ENCODE results near the gene SH3BGRL.

GRCh38 chrX:81231476-81231875, 29.6 kb downstream of the SH3BGRL start:
- TF ChIP-seq, protein P1, sequence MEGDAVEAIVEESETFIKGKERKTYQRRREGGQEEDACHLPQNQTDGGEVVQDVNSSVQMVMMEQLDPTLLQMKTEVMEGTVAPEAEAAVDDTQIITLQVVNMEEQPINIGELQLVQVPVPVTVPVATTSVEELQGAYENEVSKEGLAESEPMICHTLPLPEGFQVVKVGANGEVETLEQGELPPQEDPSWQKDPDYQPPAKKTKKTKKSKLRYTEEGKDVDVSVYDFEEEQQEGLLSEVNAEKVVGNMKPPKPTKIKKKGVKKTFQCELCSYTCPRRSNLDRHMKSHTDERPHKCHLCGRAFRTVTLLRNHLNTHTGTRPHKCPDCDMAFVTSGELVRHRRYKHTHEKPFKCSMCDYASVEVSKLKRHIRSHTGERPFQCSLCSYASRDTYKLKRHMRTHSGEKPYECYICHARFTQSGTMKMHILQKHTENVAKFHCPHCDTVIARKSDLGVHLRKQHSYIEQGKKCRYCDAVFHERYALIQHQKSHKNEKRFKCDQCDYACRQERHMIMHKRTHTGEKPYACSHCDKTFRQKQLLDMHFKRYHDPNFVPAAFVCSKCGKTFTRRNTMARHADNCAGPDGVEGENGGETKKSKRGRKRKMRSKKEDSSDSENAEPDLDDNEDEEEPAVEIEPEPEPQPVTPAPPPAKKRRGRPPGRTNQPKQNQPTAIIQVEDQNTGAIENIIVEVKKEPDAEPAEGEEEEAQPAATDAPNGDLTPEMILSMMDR (IDR thresholded peaks at IDR 0.05) = no peak
- TF ChIP-seq ZFX (IDR thresholded peaks at IDR 0.05; ENCODE audit: borderline replicate concordance) = no peak

All from 22Rv1 (cell line).